SH-SY5Y (cell line): Measurements from ENCODE around the gene PHACTR2.

ENCODE experiments used
- GATA2 ChIP-seq: IDR thresholded peaks from 2 replicates; pipeline ENCODE4 v1.6.1; 2011; ENCODE audit warnings: mild to moderate bottlenecking, low read depth, low read length
- GATA3 ChIP-seq: IDR thresholded peaks from 2 replicates; pipeline ENCODE4 v1.6.1; 2011; ENCODE audit warnings: low read depth, mild to moderate bottlenecking, low read length, moderate library complexity

DNA sequence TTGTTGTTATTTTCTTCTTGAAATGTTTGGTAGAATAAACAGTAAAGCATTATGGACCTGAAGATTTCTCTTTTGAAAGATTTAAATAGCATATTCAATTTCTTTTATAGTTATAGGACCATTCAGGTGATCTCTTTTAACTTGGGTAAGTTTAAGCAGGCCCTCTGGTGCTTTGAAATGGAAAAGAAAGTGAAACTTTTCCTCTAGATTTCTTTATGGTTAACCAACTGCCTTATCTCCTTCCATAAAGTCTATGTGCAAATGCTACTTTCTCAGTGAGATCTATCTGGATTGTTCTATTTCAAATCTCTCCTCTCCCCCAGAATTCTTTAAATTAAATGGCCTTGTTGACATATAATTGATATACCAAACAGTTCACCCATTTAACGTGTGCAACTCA is 54.0 kb downstream of the PHACTR2 start:
- TF ChIP-seq GATA3 (no peak), GATA2 (no peak)
